Progenitor cell of endocrine pancreas (in vitro differentiated cells): ENCODE measurements around the gene NTRK1. TPM values are rescaled to one million over a fixed set of nuclear protein-coding genes. Genes with fewer than 3 reads are reported as not detected.

Experiments
- DNase-seq: peaks from one replicate; pipeline ENCODE4 v3.0.0; 2021; ENCODE audit warnings: low spot score; ENCODE audit not compliant: unreplicated experiment
- H3K27ac Mint-ChIP-seq: 2 replicates; pipeline ENCODE4 v1.8.0; 2021; ENCODE audit warnings: mild to moderate bottlenecking, moderate library complexity, mixed read lengths
- H3K27me3 Mint-ChIP-seq: 2 replicates; pipeline ENCODE4 v1.8.0; 2021; ENCODE audit warnings: mixed read lengths
- H3K36me3 Mint-ChIP-seq: 2 replicates; pipeline ENCODE4 v1.8.0; 2022; ENCODE audit warnings: mixed read lengths; ENCODE audit not compliant: insufficient read depth
- H3K4me1 Mint-ChIP-seq: 2 replicates; pipeline ENCODE4 v1.8.0; 2021; ENCODE audit warnings: low read depth, mixed read lengths
- H3K4me3 Mint-ChIP-seq: 2 replicates; pipeline ENCODE4 v1.8.0; 2021; ENCODE audit warnings: low read depth, mild to moderate bottlenecking, moderate library complexity, mixed read lengths
- H3K9me3 Mint-ChIP-seq: 2 replicates; pipeline ENCODE4 v1.8.0; 2021; ENCODE audit warnings: low read depth, mixed read lengths
- total RNA-seq: library from RNA; stranded (reverse); gene quantifications from 2 replicates; pipeline ENCODE4 v1.2.1, GENCODE V29; 2021
- TF ChIP-seq, protein P1 (sequence below): fragments of 200-600 bp; sonication (generic); IDR thresholded peaks from one replicate; pipeline ENCODE4 v1.5.0; 2021; ENCODE audit warnings: antibody characterized with exemption, mild to moderate bottlenecking; ENCODE audit not compliant: unreplicated experiment

NTRK1 gene
- total RNA-seq, 1 donor from 2014 or later = not detected

DNA sequence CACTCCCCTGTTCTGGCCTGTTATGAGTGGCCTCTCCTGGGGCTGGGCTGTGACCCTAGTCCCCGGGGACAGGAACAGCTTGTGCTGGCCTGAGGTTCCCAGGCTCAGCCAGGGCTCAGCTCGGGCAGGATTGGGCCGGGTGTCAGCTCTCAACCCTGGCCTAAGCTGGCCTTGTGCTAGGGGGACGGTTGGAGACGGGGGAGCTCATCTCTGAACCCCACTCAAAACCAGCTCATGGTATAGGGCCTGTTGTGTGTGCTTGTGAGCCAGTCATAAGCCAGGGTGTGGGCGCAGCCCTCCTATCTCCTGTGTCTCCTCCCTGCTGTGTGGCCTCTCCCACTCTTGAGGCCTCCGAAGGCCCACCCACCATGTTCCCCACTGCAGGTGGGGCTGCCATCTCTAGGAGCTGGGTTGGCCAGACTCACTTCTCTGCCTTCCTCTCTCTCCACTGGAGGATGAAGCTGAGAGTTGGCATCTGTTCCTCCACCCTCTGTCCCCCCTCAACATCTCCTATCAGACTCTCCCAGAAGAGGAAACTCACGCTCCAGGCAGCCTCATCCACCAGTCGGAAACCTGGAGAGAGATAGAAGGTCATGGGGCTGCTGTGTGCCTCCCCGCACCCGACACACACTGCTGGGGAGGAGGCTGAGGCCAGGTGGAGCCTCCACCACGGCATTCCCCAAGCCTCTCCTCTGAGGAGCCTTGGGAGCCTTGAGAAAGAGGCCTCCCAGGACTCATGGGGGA is 34.2 kb downstream of the NTRK1 start:
- DNase-seq = no peak
- H3K27me3 Mint-ChIP-seq = peaks cover 86% of the 10 kb centered on the region
- TF ChIP-seq, protein P1, sequence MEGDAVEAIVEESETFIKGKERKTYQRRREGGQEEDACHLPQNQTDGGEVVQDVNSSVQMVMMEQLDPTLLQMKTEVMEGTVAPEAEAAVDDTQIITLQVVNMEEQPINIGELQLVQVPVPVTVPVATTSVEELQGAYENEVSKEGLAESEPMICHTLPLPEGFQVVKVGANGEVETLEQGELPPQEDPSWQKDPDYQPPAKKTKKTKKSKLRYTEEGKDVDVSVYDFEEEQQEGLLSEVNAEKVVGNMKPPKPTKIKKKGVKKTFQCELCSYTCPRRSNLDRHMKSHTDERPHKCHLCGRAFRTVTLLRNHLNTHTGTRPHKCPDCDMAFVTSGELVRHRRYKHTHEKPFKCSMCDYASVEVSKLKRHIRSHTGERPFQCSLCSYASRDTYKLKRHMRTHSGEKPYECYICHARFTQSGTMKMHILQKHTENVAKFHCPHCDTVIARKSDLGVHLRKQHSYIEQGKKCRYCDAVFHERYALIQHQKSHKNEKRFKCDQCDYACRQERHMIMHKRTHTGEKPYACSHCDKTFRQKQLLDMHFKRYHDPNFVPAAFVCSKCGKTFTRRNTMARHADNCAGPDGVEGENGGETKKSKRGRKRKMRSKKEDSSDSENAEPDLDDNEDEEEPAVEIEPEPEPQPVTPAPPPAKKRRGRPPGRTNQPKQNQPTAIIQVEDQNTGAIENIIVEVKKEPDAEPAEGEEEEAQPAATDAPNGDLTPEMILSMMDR = no peak
- H3K4me1 Mint-ChIP-seq = peaks cover 4% of the 10 kb centered on the region
- H3K27ac Mint-ChIP-seq = no peak overlapping the region
- no peak overlapping the region for H3K4me3 Mint-ChIP-seq
- no peaks in the 10 kb centered on the region for H3K9me3 Mint-ChIP-seq
- no peaks in the 10 kb centered on the region for H3K36me3 Mint-ChIP-seq

DNA sequence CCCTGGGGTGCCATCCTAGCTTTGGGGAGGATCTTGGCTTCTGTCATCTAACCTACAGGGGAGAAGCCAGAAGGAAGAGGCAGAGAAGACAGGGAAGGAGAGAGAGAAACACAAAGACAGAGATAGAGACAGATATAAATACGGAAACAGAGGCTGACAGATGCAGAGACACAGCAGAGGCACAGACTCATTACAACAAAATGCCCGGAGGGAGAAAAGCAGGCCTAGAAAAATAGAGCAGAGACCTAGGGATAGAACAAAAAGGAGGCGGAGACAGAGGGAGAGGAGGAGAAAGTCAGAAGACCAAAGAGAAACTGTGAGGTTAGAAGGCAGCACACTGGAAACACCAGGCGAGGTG is 34.8 kb downstream of the NTRK1 start:
- TF ChIP-seq, protein P1 = no peak
- Mint-ChIP-seq H3K27ac (no peak overlapping the region), H3K9me3 (no peaks in the 10 kb centered on the region), H3K4me1 (peaks cover 4% of the 10 kb centered on the region), H3K27me3 (peaks cover 86% of the 10 kb centered on the region), H3K4me3 (no peak overlapping the region), H3K36me3 (no peaks in the 10 kb centered on the region)
- DNase-seq = no peak

DNA sequence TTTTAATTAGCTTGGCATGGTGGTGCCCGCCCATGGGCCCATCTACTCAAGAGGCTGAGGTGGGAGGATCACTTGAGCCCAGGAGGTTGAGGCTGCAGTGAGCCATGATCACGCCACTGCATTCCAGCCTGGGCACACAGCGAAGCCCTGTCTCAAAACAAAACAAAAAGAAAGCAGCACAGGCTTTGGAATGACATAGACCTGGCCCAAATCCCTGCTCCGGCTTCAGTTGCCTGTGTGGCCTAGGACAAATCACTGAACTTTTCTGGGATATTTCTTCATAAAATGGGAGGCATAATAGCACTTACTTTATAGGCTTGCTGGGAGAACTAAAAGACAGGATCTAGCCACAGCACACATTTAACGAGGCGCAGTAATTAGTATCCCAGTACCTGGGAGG is 35.3 kb downstream of the NTRK1 start:
- Mint-ChIP-seq H3K4me1 (peaks cover 4% of the 10 kb centered on the region), H3K36me3 (no peaks in the 10 kb centered on the region), H3K27ac (no peak overlapping the region), H3K4me3 (no peak overlapping the region), H3K9me3 (no peaks in the 10 kb centered on the region), H3K27me3 (peaks cover 84% of the 10 kb centered on the region)
- TF ChIP-seq, protein P1 = no peak
- DNase-seq = no peak

DNA sequence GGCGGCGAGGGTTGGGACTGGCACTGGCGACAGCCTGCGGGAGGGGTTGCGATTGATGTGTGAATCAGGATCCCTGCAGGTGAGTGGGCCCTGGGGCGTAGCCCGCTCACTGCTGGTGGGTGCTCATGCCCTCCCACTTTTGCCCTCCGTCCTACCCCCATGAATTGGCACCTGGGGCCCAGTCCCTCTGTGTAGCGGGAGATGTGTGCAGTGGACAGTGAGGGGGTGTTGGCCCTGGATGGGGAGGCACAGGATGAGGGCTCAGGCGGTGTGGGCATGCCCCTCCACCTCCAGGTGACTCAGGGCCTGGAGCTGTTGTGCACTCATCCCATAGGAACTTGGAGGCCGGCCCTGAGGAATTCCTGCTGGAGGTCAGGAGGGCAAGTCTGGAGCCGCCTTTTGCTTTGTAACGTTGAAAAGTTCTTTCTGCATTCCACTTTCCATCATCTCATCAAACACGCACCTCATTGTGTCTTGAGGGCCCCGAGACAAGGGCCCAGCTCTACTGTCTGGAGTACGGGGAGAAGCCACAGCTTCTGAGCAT is 35.9 kb downstream of the NTRK1 start:
- no peak for DNase-seq
- H3K9me3 Mint-ChIP-seq = no peaks in the 10 kb centered on the region
- TF ChIP-seq, protein P1 = no peak
- no peak overlapping the region for H3K4me3 Mint-ChIP-seq
- H3K27ac Mint-ChIP-seq = no peak overlapping the region
- H3K36me3 Mint-ChIP-seq = no peaks in the 10 kb centered on the region
- H3K4me1 Mint-ChIP-seq = peaks cover 4% of the 10 kb centered on the region
- H3K27me3 Mint-ChIP-seq = peaks cover 83% of the 10 kb centered on the region

DNA sequence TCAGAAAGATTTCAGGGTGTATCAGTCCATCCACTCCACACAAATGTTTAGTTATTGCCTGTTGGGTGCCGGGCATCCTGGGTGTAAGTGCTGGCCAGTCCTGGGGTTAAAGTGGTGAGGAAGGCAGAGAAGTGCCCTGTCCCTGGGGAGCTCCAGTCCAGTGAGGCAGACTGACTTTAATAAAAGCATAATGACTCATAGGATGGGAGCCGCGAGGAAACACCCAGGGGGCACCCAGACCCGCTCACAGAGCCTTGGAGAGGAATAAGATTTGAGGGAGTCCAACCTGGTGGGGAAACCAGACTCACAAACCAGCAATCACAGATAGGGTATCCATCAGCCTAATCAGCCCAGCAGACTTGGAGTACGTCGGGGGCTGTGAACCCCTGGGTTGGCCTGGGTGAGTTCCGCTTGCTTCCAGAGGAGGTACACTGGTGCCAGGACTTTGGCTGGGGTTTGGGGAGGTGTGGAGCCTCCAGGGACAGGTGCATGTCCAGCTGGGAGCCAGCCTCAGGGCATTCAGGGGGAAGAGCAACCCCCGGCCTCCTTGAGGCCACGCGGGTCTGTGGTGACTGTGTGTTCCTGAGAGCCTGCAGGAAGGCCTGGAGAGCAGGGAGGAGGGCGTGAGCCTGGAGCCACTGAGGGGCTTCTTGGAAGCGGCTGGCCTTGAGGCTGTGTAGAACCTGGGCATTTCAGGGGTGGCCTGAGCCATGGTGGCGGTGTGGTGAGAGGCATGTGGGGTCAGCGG is 36.6 kb downstream of the NTRK1 start:
- Mint-ChIP-seq H3K9me3 (no peaks in the 10 kb centered on the region), H3K4me3 (no peak overlapping the region), H3K4me1 (peaks cover 4% of the 10 kb centered on the region), H3K27ac (no peak overlapping the region), H3K27me3 (peaks cover 82% of the 10 kb centered on the region), H3K36me3 (no peaks in the 10 kb centered on the region)
- DNase-seq = no peak
- TF ChIP-seq, protein P1 = no peak
